ENCODE measurements around the gene KLHDC8B.

KLHDC8B gene

GRCh38 chr3:49158792-49159191 lies 12.6 kb upstream of the KLHDC8B start:
- Histone ChIP-seq H3K27me3 (ENCODE audit: low read depth, low read length) (no peaks in the 10 kb centered on the region), H3K36me3 (ENCODE audit: control insufficient read depth in 1 of 2, insufficient read depth in 2 of 2, low read length in 2 of 2) (peaks cover 15 to 16% of the 10 kb centered on the region in 2 donors), H3K9me3 (ENCODE audit: control insufficient read depth in 1 of 2, low read length in 2 of 2) (no peaks in the 10 kb centered on the region), H3K4me1 (ENCODE audit: control insufficient read depth in 1 of 2, insufficient read depth in 2 of 2, low read length in 2 of 2) (no peaks in the 10 kb centered on the region), H3K27ac (ENCODE audit: low read length) (no peak overlapping the region), H3K4me3 (ENCODE audit: low read depth in 1 of 2, low read length in 2 of 2) (no peak overlapping the region)

GRCh38 chr3:49161197-49161596 lies 10.2 kb upstream of the KLHDC8B start:
- H3K27me3 ChIP-seq (ENCODE audit: low read depth, low read length) = no peaks in the 10 kb centered on the region
- H3K36me3 ChIP-seq (ENCODE audit: control insufficient read depth in 1 of 2, insufficient read depth in 2 of 2, low read length in 2 of 2) = peaks cover 18 to 19% of the 10 kb centered on the region in 2 donors
- no peaks in the 10 kb centered on the region for H3K9me3 ChIP-seq (ENCODE audit: control insufficient read depth in 1 of 2, low read length in 2 of 2)
- no peak overlapping the region for H3K27ac ChIP-seq (ENCODE audit: low read length)
- H3K4me3 ChIP-seq (ENCODE audit: low read depth in 1 of 2, low read length in 2 of 2) = no peak overlapping the region
- H3K4me1 ChIP-seq (ENCODE audit: control insufficient read depth in 1 of 2, insufficient read depth in 2 of 2, low read length in 2 of 2) = peaks cover 7 to 12% of the 10 kb centered on the region in 2 donors

- H3K27ac ChIP-seq (ENCODE audit: low read length) = no peak overlapping the region
- no peaks in the 10 kb centered on the region for H3K27me3 ChIP-seq (ENCODE audit: low read depth, low read length)
- peaks cover 18 to 19% of the 10 kb centered on the region in 2 donors for H3K36me3 ChIP-seq (ENCODE audit: control insufficient read depth in 1 of 2, insufficient read depth in 2 of 2, low read length in 2 of 2)
- peaks cover 15 to 19% of the 10 kb centered on the region in 2 donors for H3K4me1 ChIP-seq (ENCODE audit: control insufficient read depth in 1 of 2, insufficient read depth in 2 of 2, low read length in 2 of 2)
- no peak overlapping the region for H3K4me3 ChIP-seq (ENCODE audit: low read depth in 1 of 2, low read length in 2 of 2)
- no peaks in the 10 kb centered on the region for H3K9me3 ChIP-seq (ENCODE audit: control insufficient read depth in 1 of 2, low read length in 2 of 2)
These were observed 9.4 kb upstream of the KLHDC8B start for GRCh38 chr3:49161808-49162530.

GRCh38 chr3:49162751-49163419 lies 8.5 kb upstream of the KLHDC8B start:
- Histone ChIP-seq H3K4me1 (ENCODE audit: control insufficient read depth in 1 of 2, insufficient read depth in 2 of 2, low read length in 2 of 2) (peaks cover 16 to 20% of the 10 kb centered on the region in 2 donors), H3K36me3 (ENCODE audit: control insufficient read depth in 1 of 2, insufficient read depth in 2 of 2, low read length in 2 of 2) (peaks cover 18 to 19% of the 10 kb centered on the region in 2 donors), H3K27ac (ENCODE audit: low read length) (no peak overlapping the region), H3K4me3 (ENCODE audit: low read depth in 1 of 2, low read length in 2 of 2) (no peak overlapping the region), H3K27me3 (ENCODE audit: low read depth, low read length) (no peaks in the 10 kb centered on the region), H3K9me3 (ENCODE audit: control insufficient read depth in 1 of 2, low read length in 2 of 2) (no peaks in the 10 kb centered on the region)

GRCh38 chr3:49163609-49164008 lies 7.8 kb upstream of the KLHDC8B start:
- Histone ChIP-seq H3K27me3 (ENCODE audit: low read depth, low read length) (no peaks in the 10 kb centered on the region), H3K4me3 (ENCODE audit: low read depth in 1 of 2, low read length in 2 of 2) (no peak overlapping the region), H3K27ac (ENCODE audit: low read length) (no peak overlapping the region), H3K36me3 (ENCODE audit: control insufficient read depth in 1 of 2, insufficient read depth in 2 of 2, low read length in 2 of 2) (peaks cover 18 to 19% of the 10 kb centered on the region in 2 donors), H3K4me1 (ENCODE audit: control insufficient read depth in 1 of 2, insufficient read depth in 2 of 2, low read length in 2 of 2) (peaks cover 16 to 20% of the 10 kb centered on the region in 2 donors), H3K9me3 (ENCODE audit: control insufficient read depth in 1 of 2, low read length in 2 of 2) (no peaks in the 10 kb centered on the region)

GRCh38 chr3:49164983-49165720 lies 6.2 kb upstream of the KLHDC8B start:
- no peaks in the 10 kb centered on the region for H3K9me3 ChIP-seq (ENCODE audit: control insufficient read depth in 1 of 2, low read length in 2 of 2)
- peak overlapping the region; percentile 89 to 97 for H3K4me3 ChIP-seq (ENCODE audit: low read depth in 1 of 2, low read length in 2 of 2)
- H3K27ac ChIP-seq (ENCODE audit: low read length) = peak overlapping the region; percentile 83
- H3K27me3 ChIP-seq (ENCODE audit: low read depth, low read length) = no peaks in the 10 kb centered on the region
- peaks cover 18 to 19% of the 10 kb centered on the region in 2 donors for H3K36me3 ChIP-seq (ENCODE audit: control insufficient read depth in 1 of 2, insufficient read depth in 2 of 2, low read length in 2 of 2)
- H3K4me1 ChIP-seq (ENCODE audit: control insufficient read depth in 1 of 2, insufficient read depth in 2 of 2, low read length in 2 of 2) = peaks cover 16 to 20% of the 10 kb centered on the region in 2 donors

GRCh38 chr3:49165771-49166751 lies 5.3 kb upstream of the KLHDC8B start, which contains the start of gene CCDC71:
Gene CCDC71, minus strand, starts transcription at chr3:49166331. Its CDS starts 2,123 bp downstream, at chr3:49164208.
- Histone ChIP-seq H3K9me3 (ENCODE audit: control insufficient read depth in 1 of 2, low read length in 2 of 2) (no peaks in the 10 kb centered on the region), H3K27ac (ENCODE audit: low read length) (peak within 1 kb of the TSS; percentile 83), H3K4me1 (ENCODE audit: control insufficient read depth in 1 of 2, insufficient read depth in 2 of 2, low read length in 2 of 2) (peaks cover 19 to 27% of the 10 kb centered on the region in 2 donors), H3K4me3 (ENCODE audit: low read depth in 1 of 2, low read length in 2 of 2) (peak within 1 kb of the TSS; percentile 89 to 97), H3K36me3 (ENCODE audit: control insufficient read depth in 1 of 2, insufficient read depth in 2 of 2, low read length in 2 of 2) (peaks cover 18 to 19% of the 10 kb centered on the region in 2 donors), H3K27me3 (ENCODE audit: low read depth, low read length) (no peaks in the 10 kb centered on the region)

GRCh38 chr3:49166752-49167556 lies 4.4 kb upstream of the KLHDC8B start:
- Histone ChIP-seq H3K4me3 (ENCODE audit: low read depth in 1 of 2, low read length in 2 of 2) (peak overlapping the region; percentile 89 to 97), H3K9me3 (ENCODE audit: control insufficient read depth in 1 of 2, low read length in 2 of 2) (no peaks in the 10 kb centered on the region), H3K36me3 (ENCODE audit: control insufficient read depth in 1 of 2, insufficient read depth in 2 of 2, low read length in 2 of 2) (peaks cover 15 to 16% of the 10 kb centered on the region in 2 donors), H3K27me3 (ENCODE audit: low read depth, low read length) (no peaks in the 10 kb centered on the region), H3K4me1 (ENCODE audit: control insufficient read depth in 1 of 2, insufficient read depth in 2 of 2, low read length in 2 of 2) (peaks cover 20 to 27% of the 10 kb centered on the region in 2 donors), H3K27ac (ENCODE audit: low read length) (peak overlapping the region; percentile 69)

- H3K4me1 ChIP-seq (ENCODE audit: control insufficient read depth in 1 of 2, insufficient read depth in 2 of 2, low read length in 2 of 2) = peaks cover 18 to 44% of the 10 kb centered on the region in 2 donors
These were observed 667 bp upstream of the KLHDC8B start for GRCh38 chr3:49170744-49171118.

More at GRCh38 chr3:49170744-49171118, 667 bp upstream of the KLHDC8B start:
- Histone ChIP-seq H3K27me3 (ENCODE audit: low read depth, low read length) (no peaks in the 10 kb centered on the region), H3K27ac (ENCODE audit: low read length) (peak overlapping the region; percentile 77), H3K36me3 (ENCODE audit: control insufficient read depth in 1 of 2, insufficient read depth in 2 of 2, low read length in 2 of 2) (peaks cover 9 to 13% of the 10 kb centered on the region in 2 donors), H3K4me3 (ENCODE audit: low read depth in 1 of 2, low read length in 2 of 2) (peak overlapping the region; percentile 77 to 87), H3K9me3 (ENCODE audit: control insufficient read depth in 1 of 2, low read length in 2 of 2) (no peaks in the 10 kb centered on the region)
